B cell (primary cell): ENCODE measurements around the gene DYNC2H1. TPM values are rescaled to one million over a fixed set of nuclear protein-coding genes. Genes with fewer than 3 reads are reported as not detected.

Source experiments
- ATAC-seq: fragments of 200-7000 bp; cut with Tn5 transposase; one replicate; pipeline ENCODE4 v1.10.0; 2021; ENCODE audit warnings: low read depth, mild to moderate bottlenecking, moderate number of reproducible peaks, moderate library complexity
- CTCF ChIA-PET: fragments of 350-600 bp; sonication (Branson Sonifier 250); formaldehyde crosslinking; loops from one replicate; lab custom pipeline; 2021; ENCODE audit warnings: antibody characterized with exemption, inconsistent platforms; lab: Charles Lee
- POLR2A ChIA-PET: fragments of 350-600 bp; sonication (Branson Sonifier 250); formaldehyde crosslinking; loops from one replicate; lab custom pipeline; 2021; ENCODE audit warnings: antibody characterized with exemption; lab: Charles Lee
- DNase-seq: peaks from one replicate; pipeline ENCODE4 v3.0.0; 2013
- H2AFZ ChIP-seq: 2 replicates; pipeline ENCODE4 v1.6.1; 2012; ENCODE audit warnings: mild to moderate bottlenecking, low read depth, low read length; ENCODE audit not compliant: insufficient read depth, poor library complexity, severe bottlenecking
- H3K27ac ChIP-seq, 2 donors: 1 replicate in 1 of 2; 2 replicates in 1 of 2; pipeline ENCODE4 v1.5.1; 2012 to 2013; ENCODE audit warnings: low read length in 2 of 2, mild to moderate bottlenecking in 2 of 2, moderate library complexity in 1 of 2
- H3K27me3 ChIP-seq, 4 experiments: fragments of 200-600 bp in 1 of 4; sonication (generic) in 1 of 4; replicated peaks in 1 of 4; 1 replicate in 2 of 4; 2 replicates in 2 of 4; pipeline versions ENCODE4 v1.6.1 to v1.7.0; 2013 to 2016; ENCODE audit warnings: low read length in 3 of 4, mild to moderate bottlenecking in 2 of 4, mixed read lengths in 1 of 4, moderate library complexity in 1 of 4; ENCODE audit not compliant: insufficient read depth in 4 of 4, control insufficient read depth in 3 of 4; ENCODE audit errors: control extremely low read depth in 1 of 4
- H3K36me3 ChIP-seq, 2 experiments: replicated peaks in 1 of 2; 1 replicate in 1 of 2; 2 replicates in 1 of 2; pipeline versions ENCODE4 v1.6.1 to v1.7.1; 2013; ENCODE audit warnings: low read length in 1 of 2; ENCODE audit not compliant: insufficient read depth in 2 of 2, control insufficient read depth in 1 of 2; ENCODE audit errors: control extremely low read depth in 1 of 2, extremely low read depth in 1 of 2
- H3K4me1 ChIP-seq, 2 donors: fragments of 200-600 bp in 1 of 2; sonication (generic) in 1 of 2; 1 replicate in 1 of 2; 2 replicates in 1 of 2; pipeline versions ENCODE4 v1.5.1 to v1.6.1; 2013 to 2017; ENCODE audit warnings: low read length in 2 of 2; ENCODE audit not compliant: control insufficient read depth in 2 of 2, insufficient read depth in 2 of 2
- H3K4me2 ChIP-seq: replicated peaks from 2 replicates; pipeline ENCODE3; 2012; ENCODE audit warnings: mild to moderate bottlenecking, low read depth, low read length; ENCODE audit not compliant: poor library complexity, severe bottlenecking
- H3K4me3 ChIP-seq, 5 experiments: fragments of 200-600 bp in 1 of 5; sonication (generic) in 1 of 5; 1 replicate in 3 of 5; 2 replicates in 2 of 5; pipeline versions ENCODE4 v1.5.1 to v1.7.0; 2011 to 2016; ENCODE audit warnings: low read length in 4 of 5, mild to moderate bottlenecking in 4 of 5, low read depth in 2 of 5, control low read depth in 1 of 5, moderate library complexity in 1 of 5; ENCODE audit not compliant: insufficient read depth in 1 of 5; ENCODE audit errors: control extremely low read depth in 1 of 5, extremely low read depth in 1 of 5
- H3K79me2 ChIP-seq: fragments of 200-600 bp; sonication (generic); one replicate; pipeline ENCODE4 v1.6.0; 2016; ENCODE audit warnings: low read length; ENCODE audit not compliant: control insufficient read depth, insufficient read depth
- H3K9ac ChIP-seq: fragments of 200-600 bp; sonication (generic); 2 replicates; pipeline ENCODE4 v1.6.1; 2017; ENCODE audit warnings: mild to moderate bottlenecking, low read length, moderate library complexity
- H3K9me3 ChIP-seq, 3 donors: one replicate each; pipeline versions ENCODE4 v1.6.1 to v1.7.1; 2013; ENCODE audit warnings: low read length in 2 of 3; ENCODE audit not compliant: control insufficient read depth in 2 of 3, insufficient read depth in 1 of 3; ENCODE audit errors: control extremely low read depth in 1 of 3
- H4K20me1 ChIP-seq: 2 replicates; pipeline ENCODE4 v1.6.0; 2012; ENCODE audit warnings: mild to moderate bottlenecking, low read length; ENCODE audit not compliant: insufficient read depth, control insufficient read depth, poor library complexity, severe bottlenecking
- H3K27ac Mint-ChIP-seq: one replicate; pipeline ENCODE4 v1.8.0; 2021; ENCODE audit warnings: mixed read lengths
- H3K27me3 Mint-ChIP-seq: one replicate; pipeline ENCODE4 v1.8.0; 2021; ENCODE audit warnings: mixed read lengths
- H3K4me1 Mint-ChIP-seq: one replicate; pipeline ENCODE4 v1.8.0; 2021; ENCODE audit warnings: mixed read lengths
- H3K4me3 Mint-ChIP-seq: one replicate; pipeline ENCODE4 v1.8.0; 2021; ENCODE audit warnings: mixed read lengths
- H3K9me3 Mint-ChIP-seq: one replicate; pipeline ENCODE4 v1.8.0; 2022; ENCODE audit warnings: mixed read lengths; ENCODE audit not compliant: insufficient read depth
- CTCF ChIP-seq: fragments of 200-600 bp; IDR thresholded peaks from one replicate; pipeline ENCODE4 v1.8.0; 2022; ENCODE audit warnings: antibody characterized with exemption, mild to moderate bottlenecking
- EZH2 ChIP-seq: IDR thresholded peaks from 2 replicates; pipeline ENCODE4 v1.6.1; 2012; ENCODE audit warnings: borderline replicate concordance, low read depth, mild to moderate bottlenecking, moderate library complexity, low read length; ENCODE audit not compliant: insufficient read depth, poor library complexity, severe bottlenecking
- WGBS: methylation state at CpG from one replicate; pipeline ENCODE4 v1.1.5; 2013; ENCODE audit warnings: missing lambda C conversion rate; ENCODE audit not compliant: insufficient coverage; 5-methylcytosine and 5-hydroxymethylcytosine counted together
- intact Hi-C: fragments of 100-400 bp; cut with micrococcal nuclease; formaldehyde crosslinking; loops from one replicate; pipeline ENCODE4 v1.10.0; 2022
- polyA plus RNA-seq: library from polyadenylated mRNA; depleted of rRNA; stranded (reverse); fragments of >200 nt; gene quantifications from 2 replicates; pipeline ENCODE4 v1.2.3, GENCODE V29; 2012
- total RNA-seq, 2 donors: library from RNA; stranded (reverse); fragments of 120-200 nt in 1 of 2; gene quantifications; 1 replicate in 1 of 2; 2 replicates in 1 of 2; pipeline versions ENCODE4 v1.2.3 to v1.2.4, GENCODE V29; 2013 to 2022

Gene DYNC2H1
- total and polyA plus RNA-seq, 2 donors (not counting 1 experiment from before 2014, with no cell fraction given) = 0.92 to 7.8 TPM

- no peaks in the 10 kb centered on the region for H3K4me1 ChIP-seq
- intact Hi-C loops = no loop called here
- H3K9me3 ChIP-seq = no peaks in the 10 kb centered on the region
- 100% methylated on average over 1 of the region's 1 CpG for WGBS
- no peaks in the 10 kb centered on the region for H3K36me3 ChIP-seq
- no peaks in the 10 kb centered on the region for H4K20me1 ChIP-seq
- no peak overlapping the region for H3K4me3 ChIP-seq
- TF ChIP-seq EZH2 (no peak), CTCF (no peak)
- ChIA-PET POLR2A (no interaction called here), CTCF (no interaction called here)
- H3K9ac ChIP-seq = no peak overlapping the region
- Mint-ChIP-seq H3K4me3 (no peak overlapping the region), H3K27ac (no peak overlapping the region), H3K4me1 (no peaks in the 10 kb centered on the region), H3K9me3 (no peaks in the 10 kb centered on the region), H3K27me3 (peaks cover 3% of the 10 kb centered on the region)
- H2AFZ ChIP-seq = no peak overlapping the region
- no peaks in the 10 kb centered on the region for H3K79me2 ChIP-seq
- DNase-seq = no peak
- H3K4me2 ChIP-seq = no peak overlapping the region
- no peak overlapping the region for H3K27ac ChIP-seq
- no peak for ATAC-seq
- no peaks in the 10 kb centered on the region for H3K27me3 ChIP-seq
Observed at GRCh38 chr11:103340956-103341355, 231.7 kb downstream of the DYNC2H1 start.

GRCh38 chr11:103344886-103345285, 235.7 kb downstream of the DYNC2H1 start:
- Histone ChIP-seq H3K27me3 (no peaks in the 10 kb centered on the region), H3K4me3 (no peak overlapping the region), H2AFZ (no peak overlapping the region), H3K79me2 (no peaks in the 10 kb centered on the region), H3K4me2 (no peak overlapping the region), H3K36me3 (no peaks in the 10 kb centered on the region), H4K20me1 (no peaks in the 10 kb centered on the region), H3K4me1 (no peaks in the 10 kb centered on the region), H3K27ac (no peak overlapping the region), H3K9ac (no peak overlapping the region), H3K9me3 (no peaks in the 10 kb centered on the region)
- H3K4me3 Mint-ChIP-seq = no peak overlapping the region
- POLR2A ChIA-PET = no interaction called here
- no peak for DNase-seq
- H3K27ac Mint-ChIP-seq = no peak overlapping the region
- TF ChIP-seq CTCF = no peak
- TF ChIP-seq EZH2 = no peak
- ATAC-seq = no peak
- H3K27me3 Mint-ChIP-seq = peaks cover 3% of the 10 kb centered on the region
- intact Hi-C loops = no loop called here
- no CpG with 5 or more reads among the region's 4 CpGs for WGBS
- no peaks in the 10 kb centered on the region for H3K4me1 Mint-ChIP-seq
- CTCF ChIA-PET = no interaction called here
- no peaks in the 10 kb centered on the region for H3K9me3 Mint-ChIP-seq
